Stimulated activated CD4-positive, alpha-beta T cell treated with anti-CD3 and anti-CD28 coated beads, Interleukin-4, amount 100 ng/mL, for 4 hours (primary cell): ENCODE results near the gene SPTSSA.
"Not testable (repeated sequence)": the region's sequence is repeated elsewhere in the genome, so short reads cannot be mapped to it uniquely, and the experiment has no call there.

Source experiments
- DNase-seq, 2 experiments: peaks; one replicate each; pipeline ENCODE4 v3.0.0-alpha.2; 2020

The SPTSSA gene

GRCh38 chr14:34462132-34462893 is at the start of gene SPTSSA:
Gene SPTSSA, minus strand, starts transcription at chr14:34462240. Its CDS starts 33 bp downstream, at chr14:34462207.
- peak; percentile 84 to 90 for DNase-seq

- no peak for DNase-seq
Measured at GRCh38 chr14:34507884-34508283, 45.8 kb upstream of the SPTSSA start.

GRCh38 chr14:34507459-34507858 is 45.4 kb upstream of the SPTSSA start:
- DNase-seq, result no peak

GRCh38 chr14:34505124-34505491 is 43.1 kb upstream of the SPTSSA start:
- not testable (repeated sequence) for DNase-seq

- DNase-seq, result not testable (repeated sequence)
Measured at GRCh38 chr14:34504027-34504426, 42.0 kb upstream of the SPTSSA start.

GRCh38 chr14:34502545-34503225 is 40.6 kb upstream of the SPTSSA start:
- DNase-seq, result no peak

GRCh38 chr14:34502001-34502400 is 40.0 kb upstream of the SPTSSA start:
- DNase-seq, result no peak

GRCh38 chr14:34501004-34501580 is 39.1 kb upstream of the SPTSSA start:
- no peak for DNase-seq

- DNase-seq, result no peak
Measured at GRCh38 chr14:34498684-34499412, 36.8 kb upstream of the SPTSSA start.

- DNase-seq, result no peak
Measured at GRCh38 chr14:34496679-34497513, 34.9 kb upstream of the SPTSSA start.

GRCh38 chr14:34496007-34496678 is 34.1 kb upstream of the SPTSSA start:
- DNase-seq, result no peak

GRCh38 chr14:34489324-34489723 is 27.3 kb upstream of the SPTSSA start:
- no peak for DNase-seq

- no peak for DNase-seq
Measured at GRCh38 chr14:34488528-34488927, 26.5 kb upstream of the SPTSSA start.

GRCh38 chr14:34484726-34485125 is 22.7 kb upstream of the SPTSSA start:
- DNase-seq, result no peak

GRCh38 chr14:34482463-34482862 is 20.4 kb upstream of the SPTSSA start:
- no peak for DNase-seq

- DNase-seq, result no peak
Measured at GRCh38 chr14:34479694-34480093, 17.7 kb upstream of the SPTSSA start.

- DNase-seq, result no peak
Measured at GRCh38 chr14:34478261-34478660, 16.2 kb upstream of the SPTSSA start.

GRCh38 chr14:34476036-34476435 is 14.0 kb upstream of the SPTSSA start:
- not testable (repeated sequence) for DNase-seq

GRCh38 chr14:34475163-34475562 is 13.1 kb upstream of the SPTSSA start:
- DNase-seq, result no peak

GRCh38 chr14:34474187-34474679 is 12.2 kb upstream of the SPTSSA start:
- no peak for DNase-seq

- DNase-seq, result no peak
Measured at GRCh38 chr14:34472706-34473279, 10.8 kb upstream of the SPTSSA start.
